Stimulated activated CD4-positive, alpha-beta T cell treated with anti-CD3 and anti-CD28 coated beads, Interleukin-1b, Interleukin-23, amount 100 ng/mL, for 24 hours (primary cell): Measurements from ENCODE around the gene RECQL.
"Not testable (repeated sequence)": the region's sequence is repeated elsewhere in the genome, so short reads cannot be mapped to it uniquely, and the experiment has no call there.

Source experiments
- DNase-seq, 4 experiments: peaks; one replicate each; pipeline ENCODE4 v3.0.0-alpha.2; 2020; ENCODE audit warnings: low read depth in 4 of 4, low spot score in 1 of 4

Gene RECQL

DNA sequence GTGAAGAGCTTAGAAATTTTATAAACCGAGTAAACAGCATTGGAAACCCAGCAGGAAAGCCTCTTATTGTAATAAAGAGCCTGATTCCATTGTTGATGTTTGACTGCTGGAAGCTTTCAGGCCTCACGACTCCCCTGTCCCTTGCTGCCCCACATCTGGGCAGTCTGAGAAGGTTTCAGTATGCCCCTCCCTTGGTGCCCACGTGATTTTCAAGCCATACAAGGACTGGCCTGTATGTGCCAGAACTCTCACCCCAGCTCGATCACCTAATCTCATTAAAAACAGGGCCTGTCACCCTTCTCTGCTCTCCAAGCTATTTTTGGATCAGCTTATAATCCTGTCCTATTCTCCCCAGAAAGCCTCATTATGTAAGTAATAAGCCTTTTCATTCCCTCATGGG is 71.4 kb downstream of the RECQL start:
- no peak for DNase-seq

DNA sequence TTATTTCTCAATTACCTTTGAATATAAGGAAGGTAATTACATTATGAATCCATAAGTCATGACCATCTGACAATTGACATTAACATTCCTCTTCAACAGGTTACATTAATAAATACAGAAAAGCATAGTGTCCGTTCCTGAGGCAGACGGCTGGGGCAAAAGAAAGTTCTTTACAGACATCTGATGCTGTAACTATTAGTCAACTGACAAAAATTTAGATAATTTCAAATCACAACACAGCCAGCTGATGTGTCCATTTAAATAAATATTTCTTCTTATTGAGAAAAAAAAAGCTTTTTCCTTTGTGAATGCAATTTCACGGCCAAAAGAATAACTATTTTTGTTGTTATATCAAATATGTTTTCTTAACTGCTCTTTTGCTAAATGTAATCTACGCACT is 73.2 kb downstream of the RECQL start:
- DNase-seq = no peak

DNA sequence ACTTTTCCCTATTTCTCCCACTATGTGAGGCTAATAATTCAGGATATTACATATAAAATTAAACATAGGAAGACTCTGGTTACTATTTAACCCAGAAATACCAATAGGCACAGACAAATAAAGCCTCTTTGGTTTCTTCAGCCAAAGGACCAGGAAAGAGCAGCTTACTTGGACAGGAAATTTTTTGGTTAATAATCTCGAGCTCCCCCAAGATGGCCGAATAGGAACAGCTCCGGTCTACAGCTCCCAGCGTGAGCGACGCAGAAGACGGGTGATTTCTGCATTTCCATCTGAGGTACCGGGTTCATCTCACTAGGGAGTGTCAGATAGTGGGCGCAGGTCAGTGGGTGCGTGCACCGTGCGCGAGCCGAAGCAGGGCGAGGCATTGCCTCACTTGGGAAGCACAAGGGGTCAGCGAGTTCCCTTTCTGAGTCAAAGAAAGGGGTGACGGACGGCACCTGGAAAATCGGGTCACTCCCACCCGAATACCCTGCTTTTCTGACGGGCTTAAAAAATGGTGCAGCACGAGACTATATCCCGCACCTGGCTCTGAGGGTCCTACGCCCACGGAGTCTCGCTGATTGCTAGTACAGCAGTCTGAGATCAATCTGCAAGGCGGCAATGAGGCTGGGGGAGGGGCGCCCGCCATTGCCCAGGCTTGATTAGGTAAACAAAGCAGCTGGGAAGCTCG is 82.3 kb downstream of the RECQL start:
- DNase-seq = not testable (repeated sequence)
